A673 (cell line): Measurements from ENCODE around the gene EREG. TPM values are rescaled to one million over a fixed set of nuclear protein-coding genes. Genes with fewer than 3 reads are reported as not detected.

Experiments used
- BruUV-seq: library from RNA; stranded (reverse); fragments of 400-500 nt; replicated peaks from 2 replicates; lab custom pipeline; 2021; lab: Mats Ljungman, UMichigan
- CTCF ChIA-PET: fragments of 300-600 bp; sonication (Branson Sonifier 250); formaldehyde crosslinking; loops from one replicate; lab custom pipeline; 2022; ENCODE audit warnings: antibody characterized with exemption; lab: Charles Lee
- POLR2A ChIA-PET: fragments of 300-600 bp; sonication (Branson Sonifier 250); formaldehyde crosslinking; loops from one replicate; lab custom pipeline; 2022; ENCODE audit warnings: antibody characterized with exemption; ENCODE audit not compliant: low non-redundant PET; lab: Charles Lee
- DNase-seq: peaks from one replicate; pipeline ENCODE4 v3.0.0-alpha.2; 2015; ENCODE audit warnings: low spot score
- H3K27ac ChIP-seq: fragments of 200-600 bp; sonication (generic); 2 replicates; pipeline ENCODE4 v1.5.1; 2016; ENCODE audit warnings: mixed run types, low read depth, mild to moderate bottlenecking, mixed read lengths, antibody characterized with exemption, low read length; ENCODE audit not compliant: poor library complexity, severe bottlenecking
- H3K27me3 ChIP-seq: fragments of 200-600 bp; sonication (generic); replicated peaks from 2 replicates; pipeline ENCODE4 v1.6.1; 2017; ENCODE audit warnings: mixed run types, low read depth, mild to moderate bottlenecking, mixed read lengths, antibody characterized with exemption, low read length; ENCODE audit not compliant: insufficient read depth, poor library complexity
- H3K36me3 ChIP-seq: fragments of 200-600 bp; sonication (generic); 2 replicates; pipeline ENCODE4 v1.6.1; 2016; ENCODE audit warnings: mixed run types, mild to moderate bottlenecking, mixed read lengths, antibody characterized with exemption, low read length; ENCODE audit not compliant: insufficient read depth, poor library complexity, severe bottlenecking
- H3K4me1 ChIP-seq: fragments of 200-600 bp; sonication (generic); 2 replicates; pipeline ENCODE4 v1.6.1; 2017; ENCODE audit warnings: mixed run types, mild to moderate bottlenecking, mixed read lengths, antibody characterized with exemption, low read length; ENCODE audit not compliant: insufficient read depth, poor library complexity, severe bottlenecking
- H3K4me3 ChIP-seq: fragments of 200-600 bp; sonication (generic); 2 replicates; pipeline ENCODE4 v1.5.1; 2016; ENCODE audit warnings: low read depth, mixed run types, mild to moderate bottlenecking, mixed read lengths, low read length; ENCODE audit not compliant: poor library complexity, severe bottlenecking
- H3K9me3 ChIP-seq: fragments of 200-600 bp; sonication (generic); 2 replicates; pipeline ENCODE4 v1.6.1; 2016; ENCODE audit warnings: mixed run types, low read depth, mild to moderate bottlenecking, mixed read lengths, antibody characterized with exemption, low read length; ENCODE audit not compliant: poor library complexity, severe bottlenecking
- CTCF ChIP-seq: fragments of 300-800, 200-600 bp; sonication (generic); conservative IDR thresholded peaks from 2 replicates; pipeline ENCODE4 v1.5.1; 2017; ENCODE audit warnings: low read depth, mild to moderate bottlenecking, antibody characterized with exemption, low read length, moderate library complexity, mixed read lengths
- EZH2 ChIP-seq: fragments of 200-600 bp; sonication (generic); IDR thresholded peaks from 2 replicates; pipeline ENCODE4 v1.6.1; 2017; ENCODE audit warnings: borderline replicate concordance, low read depth, mild to moderate bottlenecking, mixed read lengths, antibody characterized with exemption, low read length; ENCODE audit not compliant: poor library complexity, severe bottlenecking
- intact Hi-C: fragments of 100-400 bp; cut with micrococcal nuclease; formaldehyde crosslinking; loops from one replicate; pipeline ENCODE4 v1.10.0; 2022; ENCODE audit not compliant: unreplicated experiment
- total RNA-seq: library from RNA; stranded (reverse); gene quantifications from 2 replicates; pipeline ENCODE4 v1.2.3, GENCODE V29; 2021

Gene EREG
- total RNA-seq, 1 experiment from 2014 or later = 0.84 TPM

GRCh38 chr4:74426101-74426500 lies 61.2 kb downstream of the EREG start:
- Histone ChIP-seq H3K4me3 (no peak overlapping the region), H3K36me3 (no peaks in the 10 kb centered on the region), H3K27ac (no peak overlapping the region), H3K27me3 (no peaks in the 10 kb centered on the region), H3K4me1 (no peaks in the 10 kb centered on the region), H3K9me3 (no peaks in the 10 kb centered on the region)
- ChIA-PET POLR2A (no interaction called here), CTCF (no interaction called here)
- intact Hi-C loops = no loop called here
- BruUV-seq = no TSS peak
- peak; percentile 3 for DNase-seq
- TF ChIP-seq CTCF (no peak), EZH2 (no peak)

DNA sequence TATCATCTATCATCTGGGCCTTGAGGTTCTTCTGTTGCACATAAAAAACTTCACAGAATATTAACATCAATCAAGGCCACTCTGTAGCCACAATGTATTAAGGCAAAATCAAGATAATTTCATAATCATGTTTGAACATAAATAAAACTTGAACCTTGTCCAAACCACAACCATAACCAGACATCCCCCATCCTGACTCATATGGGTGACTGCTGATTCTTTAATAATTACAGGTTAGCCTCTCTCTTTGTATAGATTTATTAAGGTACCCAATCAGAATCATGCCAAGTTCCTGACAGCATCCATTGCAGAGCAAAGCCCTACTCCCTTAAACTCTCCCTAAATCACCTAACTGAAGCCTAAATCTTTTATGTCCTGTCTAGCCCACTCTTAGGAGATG lies 63.3 kb downstream of the EREG start:
- intact Hi-C loops = no loop called here
- Histone ChIP-seq H3K27me3 (no peaks in the 10 kb centered on the region), H3K4me3 (no peak overlapping the region), H3K4me1 (no peaks in the 10 kb centered on the region), H3K27ac (no peak overlapping the region), H3K36me3 (no peaks in the 10 kb centered on the region), H3K9me3 (no peaks in the 10 kb centered on the region)
- POLR2A ChIA-PET = no interaction called here
- CTCF ChIA-PET = no interaction called here
- no TSS peak for BruUV-seq
- TF ChIP-seq EZH2 (no peak), CTCF (no peak)
- no peak for DNase-seq

GRCh38 chr4:74431113-74431826 lies 66.3 kb downstream of the EREG start:
- Histone ChIP-seq H3K9me3 (no peaks in the 10 kb centered on the region), H3K4me3 (no peak overlapping the region), H3K36me3 (no peaks in the 10 kb centered on the region), H3K27ac (no peak overlapping the region), H3K27me3 (no peaks in the 10 kb centered on the region), H3K4me1 (no peaks in the 10 kb centered on the region)
- ChIA-PET CTCF (no interaction called here), POLR2A (no interaction called here)
- DNase-seq = no peak
- TF ChIP-seq CTCF = no peak
- no peak for TF ChIP-seq EZH2
- no TSS peak for BruUV-seq
- intact Hi-C loops = no loop called here
